WTC11 (cell line): Measurements from ENCODE around the gene CPA4.

Experiments
- ATF6 ChIP-seq: sonication (generic); formaldehyde crosslinking; IDR thresholded peaks from 2 replicates; pipeline ENCODE4 v1.8.1; 2023; ENCODE audit warnings: mild to moderate bottlenecking, missing genetic modification reagents
- CBFB ChIP-seq: sonication (generic); formaldehyde crosslinking; IDR thresholded peaks from 2 replicates; pipeline ENCODE4 v1.8.1; 2022; ENCODE audit warnings: mild to moderate bottlenecking, low read depth, missing genetic modification reagents
- CTCF ChIP-seq: fragments of 200-600 bp; IDR thresholded peaks from 2 replicates; pipeline ENCODE4 v1.8.0; 2022; ENCODE audit warnings: antibody characterized with exemption
- E2F1 ChIP-seq: sonication (generic); formaldehyde crosslinking; IDR thresholded peaks from 2 replicates; pipeline ENCODE4 v1.8.0; 2022; ENCODE audit warnings: mild to moderate bottlenecking, missing genetic modification reagents
- FOXK1 ChIP-seq: sonication (generic); formaldehyde crosslinking; IDR thresholded peaks from 2 replicates; pipeline ENCODE4 v1.8.0; 2022; ENCODE audit warnings: mild to moderate bottlenecking, moderate library complexity, missing genetic modification reagents
- NFE2L1 ChIP-seq: sonication (generic); formaldehyde crosslinking; IDR thresholded peaks from 2 replicates; pipeline ENCODE4 v1.8.1; 2023; ENCODE audit warnings: missing genetic modification reagents
- STAT6 ChIP-seq: sonication (generic); formaldehyde crosslinking; conservative IDR thresholded peaks from 2 replicates; pipeline ENCODE4 v1.8.1; 2023; ENCODE audit warnings: mild to moderate bottlenecking, low read depth, missing genetic modification reagents, moderate library complexity
- TEAD1 ChIP-seq: sonication (generic); formaldehyde crosslinking; IDR thresholded peaks from 2 replicates; pipeline ENCODE4 v1.8.0; 2022; ENCODE audit warnings: mild to moderate bottlenecking, missing genetic modification reagents
- USF1 ChIP-seq: sonication (generic); formaldehyde crosslinking; IDR thresholded peaks from 2 replicates; pipeline ENCODE4 v1.8.0; 2022; ENCODE audit warnings: mild to moderate bottlenecking, missing genetic modification reagents
- USF2 ChIP-seq: sonication (generic); formaldehyde crosslinking; IDR thresholded peaks from 2 replicates; pipeline ENCODE4 v1.8.1; 2023; ENCODE audit warnings: mild to moderate bottlenecking, missing genetic modification reagents, moderate library complexity
- ZNF512 ChIP-seq: sonication (generic); formaldehyde crosslinking; IDR thresholded peaks from 2 replicates; pipeline ENCODE4 v1.8.1; 2022; ENCODE audit warnings: missing genetic modification reagents, borderline replicate concordance

GRCh38 chr7:130322615-130323014 lies 29.7 kb downstream of the CPA4 start:
- TF ChIP-seq CTCF (no peak), E2F1 (CRISPR knock-in tag) (no peak), CBFB (CRISPR knock-in tag) (no peak), USF1 (CRISPR knock-in tag) (no peak), ZNF512 (no peak), NFE2L1 (CRISPR knock-in tag) (no peak), ATF6 (CRISPR knock-in tag) (no peak), FOXK1 (CRISPR knock-in tag) (no peak), STAT6 (CRISPR knock-in tag) (no peak), USF2 (CRISPR knock-in tag) (no peak), TEAD1 (CRISPR knock-in tag) (no peak)
